Lung (tissue), 12 donors: ENCODE results near the gene UBALD2. TPM values are rescaled to one million over a fixed set of nuclear protein-coding genes. Genes with fewer than 3 reads are reported as not detected.

ENCODE experiments used
- ATAC-seq: fragments of 200-7000 bp; cut with Tn5 transposase; one replicate; pipeline ENCODE4 v1.9.1; 2020; ENCODE audit warnings: moderate number of reproducible peaks; ENCODE audit not compliant: insufficient read depth, low FRiP score
- DNase-seq, 3 donors: peaks; one replicate each; pipeline ENCODE4 v3.0.0-alpha.2; 2013 to 2017
- H3K27ac ChIP-seq, 2 donors: one replicate each; pipeline ENCODE4 v1.5.1; 2013; ENCODE audit warnings: mild to moderate bottlenecking in 2 of 2, moderate library complexity in 2 of 2, control low read depth in 1 of 2, inconsistent platforms in 1 of 2, low read depth in 1 of 2, low read length in 1 of 2
- H3K27me3 ChIP-seq, 3 donors: one replicate each; pipeline ENCODE4 v1.5.1; 2013; ENCODE audit warnings: low read length in 2 of 3; ENCODE audit not compliant: control insufficient read depth in 3 of 3, insufficient read depth in 3 of 3
- H3K36me3 ChIP-seq, 4 donors: one replicate each; pipeline ENCODE4 v1.5.1; 2013; ENCODE audit warnings: low read length in 4 of 4, mild to moderate bottlenecking in 1 of 4, moderate library complexity in 1 of 4; ENCODE audit not compliant: control insufficient read depth in 4 of 4, insufficient read depth in 4 of 4
- H3K4me1 ChIP-seq, 5 donors: one replicate each; pipeline ENCODE4 v1.5.1; 2013; ENCODE audit warnings: low read length in 5 of 5, mild to moderate bottlenecking in 2 of 5, moderate library complexity in 1 of 5; ENCODE audit not compliant: control insufficient read depth in 5 of 5, insufficient read depth in 5 of 5
- H3K4me3 ChIP-seq: one replicate; pipeline ENCODE4 v1.5.1; 2013; ENCODE audit warnings: mild to moderate bottlenecking, control low read depth, moderate library complexity
- H3K9ac ChIP-seq, 2 donors: one replicate each; pipeline ENCODE4 v1.5.1; 2013; ENCODE audit warnings: low read length in 2 of 2, control low read depth in 1 of 2; ENCODE audit not compliant: insufficient read depth in 1 of 2
- H3K9me3 ChIP-seq, 4 donors: one replicate each; pipeline ENCODE4 v1.5.1; 2013; ENCODE audit warnings: low read length in 3 of 4, mild to moderate bottlenecking in 1 of 4, moderate library complexity in 1 of 4; ENCODE audit not compliant: control insufficient read depth in 4 of 4, insufficient read depth in 3 of 4
- CTCF ChIP-seq: IDR thresholded peaks from 2 replicates; pipeline ENCODE4 v1.5.1; 2012; ENCODE audit warnings: mild to moderate bottlenecking; ENCODE audit errors: control extremely low read depth, extremely low read depth
- WGBS, 2 donors: extraction: QIAGEN DNeasy Blood & Tissue Kit; methylation state at CpG; one replicate each; pipeline ENCODE4 v1.1.7; 2013; 5-methylcytosine and 5-hydroxymethylcytosine counted together
- polyA plus RNA-seq, 2 donors: library from polyadenylated mRNA; stranded (reverse); fragments of 200-250 nt; gene quantifications; one replicate each; pipeline ENCODE4 v1.2.1, GENCODE V29; 2013
- total RNA-seq, 2 donors: library from RNA; depleted of rRNA in 1 of 2; stranded (reverse); fragments of >200 nt in 1 of 2; gene quantifications; one replicate each; pipeline ENCODE4 v1.2.1, GENCODE V29; 2014 to 2021
- donor health status: control.
- donor health status: control.
- donor health status: Bipolar disorder and iron deficiency.
- donor health status: healthy.
- donor health status: DM: yes; HTN: yes; CAD: no.

The UBALD2 gene
- total and polyA plus RNA-seq, 4 donors = 11.6 to 64.0 (median 58.5) TPM

GRCh38 chr17:76268991-76269981 is 4.1 kb downstream of the UBALD2 start:
- Histone ChIP-seq H3K27me3 (no peaks in the 10 kb centered on the region), H3K36me3 (peaks cover 0 to 12% (median 8%) of the 10 kb centered on the region in 4 donors), H3K9ac (no peak overlapping the region), H3K4me1 (peaks cover 4 to 62% (median 31%) of the 10 kb centered on the region in 5 donors), H3K9me3 (no peaks in the 10 kb centered on the region), H3K27ac (peak overlapping the region; percentile 34 to 36), H3K4me3 (no peak overlapping the region)
- no peak for TF ChIP-seq CTCF
- 73 to 74% methylated on average over 12 of the region's 12 CpGs for WGBS, 2 donors
- DNase-seq (peak in 1 of 3 donors; percentile 29), ATAC-seq (no peak)

- WGBS, 2 donors = 85 to 89% methylated on average over 26 of the region's 26 CpGs
- no peak for ATAC-seq
- H3K27ac ChIP-seq = no peak overlapping the region
- DNase-seq = no peak
- peaks cover 0 to 12% (median 8%) of the 10 kb centered on the region in 4 donors for H3K36me3 ChIP-seq
- no peaks in the 10 kb centered on the region for H3K9me3 ChIP-seq
- no peak overlapping the region for H3K9ac ChIP-seq
- H3K27me3 ChIP-seq = no peaks in the 10 kb centered on the region
- no peak overlapping the region for H3K4me3 ChIP-seq
- peaks cover 0 to 63% (median 31%) of the 10 kb centered on the region in 5 donors for H3K4me1 ChIP-seq
- TF ChIP-seq CTCF = no peak
These were observed 5.0 kb downstream of the UBALD2 start for GRCh38 chr17:76270127-76270592.

- no peak for TF ChIP-seq CTCF
- H3K9ac ChIP-seq = peak overlapping the region in 1 of 2 donors; percentile 43
- H3K4me1 ChIP-seq = peaks cover 0 to 63% (median 31%) of the 10 kb centered on the region in 5 donors
- ATAC-seq (no peak), DNase-seq (no peak)
- H3K27ac ChIP-seq = peak overlapping the region in 1 of 2 donors; percentile 80
- no peaks in the 10 kb centered on the region for H3K9me3 ChIP-seq
- WGBS, 2 donors = 85 to 88% methylated on average over 14 of the region's 14 CpGs
- H3K4me3 ChIP-seq = no peak overlapping the region
- no peaks in the 10 kb centered on the region for H3K27me3 ChIP-seq
- H3K36me3 ChIP-seq = peaks cover 0 to 12% (median 8%) of the 10 kb centered on the region in 4 donors
These were observed 5.9 kb downstream of the UBALD2 start for GRCh38 chr17:76270770-76271668.
